T-helper 9 cell (primary cell): Measurements from ENCODE around the gene CSGALNACT2.

Source experiments
- DNase-seq: peaks from one replicate; pipeline ENCODE4 v3.0.0-alpha.2; 2020

The CSGALNACT2 gene

GRCh38 chr10:43112608-43112961 is 25.7 kb upstream of the CSGALNACT2 start:
- DNase-seq, result no peak

GRCh38 chr10:43113201-43114087 is 24.8 kb upstream of the CSGALNACT2 start:
- no peak for DNase-seq

- no peak for DNase-seq
These were observed 24.0 kb upstream of the CSGALNACT2 start for GRCh38 chr10:43114088-43114742.

- DNase-seq, result no peak
These were observed 23.3 kb upstream of the CSGALNACT2 start for GRCh38 chr10:43114743-43115611.

- no peak for DNase-seq
These were observed 22.2 kb upstream of the CSGALNACT2 start for GRCh38 chr10:43115881-43116595.

GRCh38 chr10:43116596-43116995 is 21.6 kb upstream of the CSGALNACT2 start:
- DNase-seq, result no peak

- no peak for DNase-seq
These were observed 21.0 kb upstream of the CSGALNACT2 start for GRCh38 chr10:43117031-43117776.

GRCh38 chr10:43117777-43118583 is 20.3 kb upstream of the CSGALNACT2 start:
- DNase-seq, result no peak

- no peak for DNase-seq
These were observed 19.4 kb upstream of the CSGALNACT2 start for GRCh38 chr10:43118631-43119415.

- DNase-seq, result no peak
These were observed 18.7 kb upstream of the CSGALNACT2 start for GRCh38 chr10:43119416-43120115.

- no peak for DNase-seq
These were observed 17.9 kb upstream of the CSGALNACT2 start for GRCh38 chr10:43120116-43120928.

- no peak for DNase-seq
These were observed 17.3 kb upstream of the CSGALNACT2 start for GRCh38 chr10:43120929-43121314.

GRCh38 chr10:43121444-43121843 is 16.8 kb upstream of the CSGALNACT2 start:
- DNase-seq, result no peak

GRCh38 chr10:43122096-43122495 is 16.1 kb upstream of the CSGALNACT2 start:
- DNase-seq, result no peak

- no peak for DNase-seq
These were observed 15.4 kb upstream of the CSGALNACT2 start for GRCh38 chr10:43122826-43123225.

- no peak for DNase-seq
These were observed 14.7 kb upstream of the CSGALNACT2 start for GRCh38 chr10:43123361-43124093.

- no peak for DNase-seq
These were observed 14.1 kb upstream of the CSGALNACT2 start for GRCh38 chr10:43124094-43124521.
